ENCODE results near the gene PSMD12.
A peak's percentile ranks its signal among the peaks of the same experiment; 100 is the strongest.

Gene PSMD12

GRCh38 chr17:67385122-67385988 lies 19.0 kb upstream of the PSMD12 start:
- no peak for DNase-seq

GRCh38 chr17:67381929-67382257 lies 15.5 kb upstream of the PSMD12 start:
- no peak for DNase-seq

- DNase-seq, result no peak
Observed at GRCh38 chr17:67379251-67379630, 12.9 kb upstream of the PSMD12 start.

GRCh38 chr17:67378454-67379250 lies 12.3 kb upstream of the PSMD12 start:
- no peak for DNase-seq

- no peak for DNase-seq
Observed at GRCh38 chr17:67377488-67378453, 11.4 kb upstream of the PSMD12 start.

- peak; percentile 18 for DNase-seq
Observed at GRCh38 chr17:67376737-67377487, 10.5 kb upstream of the PSMD12 start, which contains the start of gene PITPNC1. PITPNC1 (plus strand) TSS chr17:67377281.

- DNase-seq, result no peak
Observed at GRCh38 chr17:67376415-67376736, 10.0 kb upstream of the PSMD12 start.

GRCh38 chr17:67375716-67376115 lies 9.3 kb upstream of the PSMD12 start:
- no peak for DNase-seq

GRCh38 chr17:67375054-67375427 lies 8.7 kb upstream of the PSMD12 start:
- no peak for DNase-seq

GRCh38 chr17:67374329-67375053 lies 8.1 kb upstream of the PSMD12 start:
- DNase-seq, result peak; percentile 15

GRCh38 chr17:67372751-67373150 lies 6.4 kb upstream of the PSMD12 start:
- no peak for DNase-seq

- no peak for DNase-seq
Observed at GRCh38 chr17:67369676-67370075, 3.3 kb upstream of the PSMD12 start.

GRCh38 chr17:67365738-67366192 lies 612 bp downstream of the PSMD12 start:
- DNase-seq, result no peak

- no peak for DNase-seq
Observed at GRCh38 chr17:67364847-67365737, 1.3 kb downstream of the PSMD12 start.

- no peak for DNase-seq
Observed at GRCh38 chr17:67362173-67362572, 4.2 kb downstream of the PSMD12 start.

- no peak for DNase-seq
Observed at GRCh38 chr17:67360880-67361279, 5.5 kb downstream of the PSMD12 start.

GRCh38 chr17:67359960-67360791 lies 6.2 kb downstream of the PSMD12 start:
- DNase-seq, result no peak

GRCh38 chr17:67358612-67359011 lies 7.8 kb downstream of the PSMD12 start:
- no peak for DNase-seq

- no peak for DNase-seq
Observed at GRCh38 chr17:67353929-67354574, 12.3 kb downstream of the PSMD12 start.
